Dermis microvascular lymphatic vessel endothelial cell (primary cell): ENCODE measurements around the gene NRN1L. TPM values are rescaled to one million over a fixed set of nuclear protein-coding genes. Genes with fewer than 3 reads are reported as not detected.
"Not testable (repeated sequence)": the region's sequence is repeated elsewhere in the genome, so short reads cannot be mapped to it uniquely, and the experiment has no call there.

Experiments used
- DNase-seq, 2 donors: peaks; one replicate each; pipeline versions ENCODE4 v3.0.0 to v3.0.0-alpha.2; 2010; ENCODE audit warnings: low read depth in 2 of 2
- total RNA-seq: library from RNA; depleted of rRNA; stranded (reverse); fragments of >200 nt; gene quantifications from 2 replicates; pipeline ENCODE4 v1.2.1, GENCODE V29; 2014

The NRN1L gene
- total RNA-seq = 0.13 TPM in 2 replicates

- peak; percentile 68 to 83 for DNase-seq
Measured at GRCh38 chr16:67884684-67885083, at the start of gene NRN1L. Gene NRN1L (plus strand): TSS chr16:67884885. CDS start chr16:67884904, 19 bp downstream.

- DNase-seq = not testable (repeated sequence)
Measured at GRCh38 chr16:67837190-67837589, 47.5 kb upstream of the NRN1L start.

GRCh38 chr16:67837811-67838210 is 46.9 kb upstream of the NRN1L start:
- DNase-seq = no peak

GRCh38 chr16:67841198-67841815 is 43.4 kb upstream of the NRN1L start:
- no peak for DNase-seq

GRCh38 chr16:67841816-67842508 is 42.7 kb upstream of the NRN1L start, which contains the start of gene THAP11:
Gene THAP11 (plus strand): TSS chr16:67842320. CDS start chr16:67842555, 235 bp downstream.
- DNase-seq = peak; percentile 90 to 96

GRCh38 chr16:67842509-67843342 is 42.0 kb upstream of the NRN1L start:
- peak in 1 of 2 donors; percentile 71 for DNase-seq

- DNase-seq = no peak
Measured at GRCh38 chr16:67843343-67843765, 41.3 kb upstream of the NRN1L start.

- DNase-seq = no peak
Measured at GRCh38 chr16:67844497-67844896, 40.2 kb upstream of the NRN1L start.

GRCh38 chr16:67845291-67846062 is 39.2 kb upstream of the NRN1L start:
- no peak for DNase-seq

GRCh38 chr16:67846063-67846319 is 38.7 kb upstream of the NRN1L start:
- DNase-seq = no peak

GRCh38 chr16:67846320-67847063 is 38.2 kb upstream of the NRN1L start, which contains the start of gene NUTF2:
Gene NUTF2 (plus strand): TSS chr16:67846933. CDS start chr16:67865131, 18,198 bp downstream.
- DNase-seq = peak; percentile 83 to 91

GRCh38 chr16:67847064-67847861 is 37.4 kb upstream of the NRN1L start, which contains the start of gene CENPT:
Gene CENPT (minus strand): TSS chr16:67847693. CDS start chr16:67833859, 13,834 bp downstream.
- peak in 1 of 2 donors; percentile 73 for DNase-seq

GRCh38 chr16:67848118-67848517 is 36.6 kb upstream of the NRN1L start:
- no peak for DNase-seq

- DNase-seq = no peak
Measured at GRCh38 chr16:67853670-67854069, 31.0 kb upstream of the NRN1L start.

GRCh38 chr16:67855789-67856188 is 28.9 kb upstream of the NRN1L start:
- no peak for DNase-seq

- DNase-seq = no peak
Measured at GRCh38 chr16:67856927-67857546, 27.6 kb upstream of the NRN1L start.

GRCh38 chr16:67857547-67858233 is 27.0 kb upstream of the NRN1L start:
- peak; percentile 85 to 95 for DNase-seq

- no peak for DNase-seq
Measured at GRCh38 chr16:67858500-67858899, 26.2 kb upstream of the NRN1L start.
